GM12872 (cell line): ENCODE measurements around the gene SLC6A18.

Source experiments
- TF ChIP-seq, protein P1 (sequence below): IDR thresholded peaks from 3 replicates; pipeline ENCODE4 v1.5.1; 2011; ENCODE audit warnings: low read depth, mild to moderate bottlenecking, low read length, moderate library complexity; ENCODE audit not compliant: insufficient read depth

The SLC6A18 gene

GRCh38 chr5:1249366-1250280, 24.4 kb downstream of the SLC6A18 start:
- TF ChIP-seq, protein P1, sequence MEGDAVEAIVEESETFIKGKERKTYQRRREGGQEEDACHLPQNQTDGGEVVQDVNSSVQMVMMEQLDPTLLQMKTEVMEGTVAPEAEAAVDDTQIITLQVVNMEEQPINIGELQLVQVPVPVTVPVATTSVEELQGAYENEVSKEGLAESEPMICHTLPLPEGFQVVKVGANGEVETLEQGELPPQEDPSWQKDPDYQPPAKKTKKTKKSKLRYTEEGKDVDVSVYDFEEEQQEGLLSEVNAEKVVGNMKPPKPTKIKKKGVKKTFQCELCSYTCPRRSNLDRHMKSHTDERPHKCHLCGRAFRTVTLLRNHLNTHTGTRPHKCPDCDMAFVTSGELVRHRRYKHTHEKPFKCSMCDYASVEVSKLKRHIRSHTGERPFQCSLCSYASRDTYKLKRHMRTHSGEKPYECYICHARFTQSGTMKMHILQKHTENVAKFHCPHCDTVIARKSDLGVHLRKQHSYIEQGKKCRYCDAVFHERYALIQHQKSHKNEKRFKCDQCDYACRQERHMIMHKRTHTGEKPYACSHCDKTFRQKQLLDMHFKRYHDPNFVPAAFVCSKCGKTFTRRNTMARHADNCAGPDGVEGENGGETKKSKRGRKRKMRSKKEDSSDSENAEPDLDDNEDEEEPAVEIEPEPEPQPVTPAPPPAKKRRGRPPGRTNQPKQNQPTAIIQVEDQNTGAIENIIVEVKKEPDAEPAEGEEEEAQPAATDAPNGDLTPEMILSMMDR = no peak

GRCh38 chr5:1251678-1252580, 26.7 kb downstream of the SLC6A18 start:
- TF ChIP-seq, protein P1 = no peak

DNA sequence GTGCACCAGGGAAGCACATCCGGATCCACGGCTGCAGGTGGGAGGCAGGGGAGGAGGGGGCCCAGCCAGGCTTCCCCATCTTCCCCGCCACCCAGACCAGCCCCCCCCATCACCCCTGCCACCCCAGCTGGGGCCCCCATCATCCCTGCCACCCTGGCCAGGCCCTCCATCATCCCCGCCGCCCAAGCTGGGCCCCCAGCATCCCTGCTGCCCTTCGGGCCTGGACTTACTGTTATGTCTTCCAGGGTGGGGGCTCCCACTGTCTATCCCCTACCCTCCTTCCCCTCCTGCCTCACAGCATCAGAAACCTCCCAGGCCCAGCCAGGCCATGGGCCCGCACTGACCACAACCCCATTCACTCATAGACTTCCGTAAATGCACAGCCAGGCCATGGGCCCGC, 27.5 kb downstream of the SLC6A18 start:
- TF ChIP-seq, protein P1 = no peak

DNA sequence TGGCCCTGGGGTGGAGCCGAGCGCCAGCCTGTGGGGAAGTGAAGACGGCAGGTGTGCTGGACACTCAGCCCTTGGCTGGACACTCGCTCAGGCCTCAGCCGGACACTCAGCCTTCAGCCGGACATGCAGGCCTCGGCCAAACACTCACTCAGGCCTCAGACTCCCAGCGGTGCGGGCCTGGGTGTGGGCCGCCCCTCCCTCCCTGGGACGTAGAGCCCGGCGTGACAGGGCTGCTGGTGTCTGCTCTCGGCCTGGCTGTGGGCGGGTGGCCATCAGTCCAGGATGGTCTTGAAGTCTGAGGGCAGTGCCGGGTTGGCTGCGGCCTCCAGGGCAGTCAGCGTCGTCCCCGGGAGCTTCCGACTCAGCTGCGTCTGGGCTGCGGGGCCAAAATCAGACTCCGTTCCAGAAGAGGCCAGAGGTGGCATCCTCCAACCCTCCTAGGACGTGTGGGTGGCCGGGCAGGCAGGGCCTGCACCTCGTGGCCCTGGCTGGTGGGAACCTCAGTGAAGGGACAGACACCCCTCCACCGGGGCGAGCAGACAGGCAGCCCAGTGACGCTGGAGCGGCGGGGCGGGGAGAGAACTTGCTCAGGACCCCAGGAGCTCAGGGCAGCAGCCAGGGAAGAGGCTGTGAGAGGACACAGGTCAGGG, 28.4 kb downstream of the SLC6A18 start:
- TF ChIP-seq, protein P1 = no peak

- TF ChIP-seq, protein P1 = no peak
These were observed 29.0 kb downstream of the SLC6A18 start for GRCh38 chr5:1254196-1254595.

GRCh38 chr5:1255081-1255561, 29.9 kb downstream of the SLC6A18 start:
- TF ChIP-seq, protein P1 = no peak
